A549 (cell line): ENCODE data around the gene SIRT4. TPM values are rescaled to one million over a fixed set of nuclear protein-coding genes. Genes with fewer than 3 reads are reported as not detected.
A peak's percentile ranks its signal among the peaks of the same experiment; 100 is the strongest.

ENCODE experiments used
- ATAC-seq, 2 experiments: fragments of 200-7000 bp in 1 of 2; fragments of >200 bp in 1 of 2; cut with Nextera tagmentation in 1 of 2; cut with Tn5 transposase in 1 of 2; 3 replicates each; pipeline versions ENCODE4 v1.8.0 to v1.9.1; 2018 to 2020; ENCODE audit warnings: mild to moderate bottlenecking in 1 of 2, moderate library complexity in 1 of 2
- CTCF ChIA-PET: fragments of 300-600 bp; sonication (Branson Sonifier 250); formaldehyde crosslinking; extraction: SDS; loops from one replicate; lab custom pipeline; 2021; ENCODE audit warnings: antibody characterized with exemption, inconsistent platforms; lab: Yijun Ruan, JAX
- POLR2A ChIA-PET: fragments of 350-600 bp; formaldehyde crosslinking; extraction: SDS; loops from one replicate; lab custom pipeline; 2021; ENCODE audit warnings: antibody characterized with exemption, inconsistent platforms; lab: Yijun Ruan, JAX
- DNase-seq, 2 experiments: peaks; one replicate each; pipeline versions ENCODE4 v3.0.0 to v3.0.0-alpha.2; 2011 to 2016; ENCODE audit warnings: low read depth in 1 of 2, low spot score in 1 of 2
- FAIRE-seq: peaks from 2 replicates; lab custom pipeline; 2011; peaks lifted over from hg19 to GRCh38; lab: Jason Lieb, UNC
- H3K27ac ChIP-seq, 2 experiments: fragments of >200 bp; sonication (Bioruptor Twin); formaldehyde crosslinking; 3 replicates each; pipeline ENCODE4 v1.5.1; 2016 to 2017
- H3K4me1 ChIP-seq: fragments of >200 bp; sonication (Bioruptor Twin); formaldehyde crosslinking; 3 replicates; pipeline ENCODE4 v1.6.1; 2016
- H3K4me2 ChIP-seq: fragments of >200 bp; sonication (Bioruptor Twin); formaldehyde crosslinking; 3 replicates; pipeline ENCODE4 v1.6.1; 2016
- H3K4me3 ChIP-seq: fragments of >200 bp; sonication (Bioruptor Twin); formaldehyde crosslinking; 3 replicates; pipeline ENCODE4 v1.5.1; 2016
- H3K9me3 ChIP-seq: fragments of >200 bp; sonication (Bioruptor Twin); formaldehyde crosslinking; 3 replicates; pipeline ENCODE4 v1.6.1; 2016
- ATOH8 ChIP-seq: fragments of 250-450 bp; sonication (Bioruptor Pico); IDR thresholded peaks from 2 replicates; pipeline ENCODE4 v1.5.0; 2020; ENCODE audit warnings: low read depth, mild to moderate bottlenecking, moderate library complexity
- BCL3 ChIP-seq: fragments of >200 bp; sonication (Bioruptor Twin); formaldehyde crosslinking; IDR thresholded peaks from 3 replicates; pipeline ENCODE4 v1.6.1; 2016
- BHLHE40 ChIP-seq: IDR thresholded peaks from 2 replicates; pipeline ENCODE4 v1.6.1; 2012; ENCODE audit warnings: low read depth, low read length, inconsistent platforms
- CBX2 ChIP-seq: fragments of 200-600 bp; sonication (generic); IDR thresholded peaks from 2 replicates; pipeline ENCODE4 v1.6.1; 2016; ENCODE audit warnings: low read depth, mild to moderate bottlenecking, borderline replicate concordance
- CBX8 ChIP-seq: fragments of 200-600 bp; sonication (generic); IDR thresholded peaks from 2 replicates; pipeline ENCODE4 v1.6.1; 2016
- CEBPB ChIP-seq, 2 experiments: fragments of >200 bp in 1 of 2; sonication (Bioruptor Twin) in 1 of 2; formaldehyde crosslinking in 1 of 2; IDR thresholded peaks; 2 replicates each; pipeline ENCODE4 v1.6.1; 2012 to 2016
- CHD2 ChIP-seq: fragments of 150-350 bp; IDR thresholded peaks from 2 replicates; pipeline ENCODE4 v1.6.1; 2014; ENCODE audit warnings: low read length; ENCODE audit not compliant: partially characterized antibody
- CTCF ChIP-seq: fragments of >200 bp; sonication (Bioruptor Twin); formaldehyde crosslinking; IDR thresholded peaks from 3 replicates; pipeline ENCODE4 v1.5.1; 2016
- EHF ChIP-seq: fragments of 250-450 bp; sonication (Bioruptor Pico); IDR thresholded peaks from 2 replicates; pipeline ENCODE4 v1.5.0; 2020; ENCODE audit warnings: mild to moderate bottlenecking
- ELK1 ChIP-seq: fragments of 150-350 bp; IDR thresholded peaks from 2 replicates; pipeline ENCODE4 v1.6.1; 2014; ENCODE audit warnings: low read depth, mild to moderate bottlenecking, low read length
- EP300 ChIP-seq, 2 experiments: fragments of >200 bp; sonication (Bioruptor Twin); formaldehyde crosslinking; IDR thresholded peaks; 2 replicates in 1 of 2; 3 replicates in 1 of 2; pipeline ENCODE4 v1.6.1; 2016 to 2017
- ESRRA ChIP-seq: fragments of 150-350 bp; IDR thresholded peaks from 2 replicates; pipeline ENCODE4 v1.6.1; 2014; ENCODE audit warnings: mild to moderate bottlenecking, low read length, borderline replicate concordance
- FOSB ChIP-seq: fragments of 250-450 bp; sonication (Bioruptor Pico); IDR thresholded peaks from 2 replicates; pipeline ENCODE4 v1.5.0; 2020; ENCODE audit warnings: mild to moderate bottlenecking, moderate library complexity
- HDAC2 ChIP-seq: fragments of 200-600 bp; sonication (generic); IDR thresholded peaks from 2 replicates; pipeline ENCODE4 v1.6.1; 2016
- HEYL ChIP-seq: fragments of 250-450 bp; sonication (Bioruptor Pico); IDR thresholded peaks from 2 replicates; pipeline ENCODE4 v1.8.0; 2021; ENCODE audit warnings: mild to moderate bottlenecking, moderate library complexity
- HOXB13 ChIP-seq: fragments of 250-450 bp; sonication (Bioruptor Pico); IDR thresholded peaks from 2 replicates; pipeline ENCODE4 v1.5.0; 2020; ENCODE audit warnings: low read depth, mild to moderate bottlenecking, moderate library complexity
- HOXB5 ChIP-seq: fragments of 250-450 bp; sonication (Bioruptor Pico); IDR thresholded peaks from 2 replicates; pipeline ENCODE4 v1.5.0; 2020; ENCODE audit warnings: mild to moderate bottlenecking, moderate library complexity
- KDM1A ChIP-seq: fragments of 200-600 bp; sonication (generic); IDR thresholded peaks from 2 replicates; pipeline ENCODE4 v1.6.1; 2016; ENCODE audit warnings: low read depth, mild to moderate bottlenecking
- MAX ChIP-seq: IDR thresholded peaks from 2 replicates; pipeline ENCODE4 v1.6.1; 2012
- MYC ChIP-seq: IDR thresholded peaks from 2 replicates; pipeline ENCODE4 v1.6.1; 2012; ENCODE audit warnings: mild to moderate bottlenecking, inconsistent platforms, low read length, improper control_type of control experiment, borderline replicate concordance
- NFE2L2 ChIP-seq: fragments of 150-350 bp; conservative IDR thresholded peaks from 2 replicates; pipeline ENCODE4 v1.6.1; 2014; ENCODE audit warnings: low read length
- NPAS2 ChIP-seq: fragments of 250-450 bp; sonication (Bioruptor Pico); IDR thresholded peaks from 2 replicates; pipeline ENCODE4 v1.8.0; 2022; ENCODE audit warnings: mild to moderate bottlenecking, moderate library complexity, borderline replicate concordance
- NR3C1 ChIP-seq: fragments of >200 bp; sonication (Bioruptor Twin); formaldehyde crosslinking; IDR thresholded peaks from 3 replicates; pipeline ENCODE4 v1.6.1; 2017
- PBX3 ChIP-seq: IDR thresholded peaks from 2 replicates; pipeline ENCODE4 v1.6.1; 2012
- POLR2A ChIP-seq: IDR thresholded peaks from 2 replicates; pipeline ENCODE4 v1.6.1; 2012; ENCODE audit warnings: mild to moderate bottlenecking, low read length
- POLR2AphosphoS2 ChIP-seq: conservative IDR thresholded peaks from 2 replicates; pipeline ENCODE4 v1.6.1; 2012; ENCODE audit warnings: low read length, improper control_type of control experiment, inconsistent platforms
- RAD21 ChIP-seq, 2 experiments: fragments of >200 bp in 1 of 2; sonication (Bioruptor Twin) in 1 of 2; formaldehyde crosslinking in 1 of 2; IDR thresholded peaks in 1 of 2; conservative IDR thresholded peaks in 1 of 2; 2 replicates in 1 of 2; 3 replicates in 1 of 2; pipeline ENCODE4 v1.6.1; 2012 to 2018; ENCODE audit warnings: inconsistent platforms in 1 of 2
- RARB ChIP-seq: fragments of 250-450 bp; sonication (Bioruptor Pico); IDR thresholded peaks from 2 replicates; pipeline ENCODE4 v1.8.0; 2021; ENCODE audit warnings: mild to moderate bottlenecking, moderate library complexity
- RCOR1 ChIP-seq: fragments of 150-350 bp; IDR thresholded peaks from 2 replicates; pipeline ENCODE4 v1.6.1; 2014; ENCODE audit warnings: antibody characterized with exemption, low read length, low read depth
- SMC3 ChIP-seq: fragments of >200 bp; sonication (Bioruptor Twin); formaldehyde crosslinking; IDR thresholded peaks from 3 replicates; pipeline ENCODE4 v1.6.1; 2018; ENCODE audit warnings: inconsistent platforms
- SREBF2 ChIP-seq: fragments of 450-650 bp; IDR thresholded peaks from 2 replicates; pipeline ENCODE4 v1.6.1; 2014; ENCODE audit warnings: mild to moderate bottlenecking, moderate library complexity
- TP53 ChIP-seq: fragments of 250-450 bp; sonication (Bioruptor Pico); IDR thresholded peaks from 2 replicates; pipeline ENCODE4 v1.5.0; 2021; ENCODE audit warnings: mild to moderate bottlenecking, moderate library complexity
- USF2 ChIP-seq: fragments of 450-650 bp; IDR thresholded peaks from 2 replicates; pipeline ENCODE4 v1.6.1; 2014; ENCODE audit warnings: antibody characterized with exemption
- ZSCAN20 ChIP-seq: fragments of 250-450 bp; sonication (Bioruptor Pico); IDR thresholded peaks from 2 replicates; pipeline ENCODE4 v1.8.0; 2022; ENCODE audit warnings: mild to moderate bottlenecking, moderate library complexity
- WGBS: methylation state at CpG from one replicate; pipeline ENCODE4 v1.1.6; 2017; ENCODE audit errors: missing lambda C conversion rate; 5-methylcytosine and 5-hydroxymethylcytosine counted together
- polyA minus RNA-seq: library from RNA; depleted of rRNA, polyadenylated mRNA; stranded (reverse); fragments of >200 nt; gene quantifications from 2 replicates; pipeline ENCODE4 v1.2.3, GENCODE V29; 2011; rRNA and poly(A)+ RNA removed
- polyA plus RNA-seq, 4 experiments: library from polyadenylated mRNA; depleted of rRNA in 3 of 4; stranded (reverse); fragments of >200 nt; fragmentation: RNase III in 1 of 4; extraction: RNeasy Plus Mini Kit Qiagen cat#74134 plus additional on column Dnase treatment in 1 of 4; gene quantifications; 2 replicates in 3 of 4; 3 replicates in 1 of 4; pipeline ENCODE4 v1.2.3, GENCODE V29; 2011 to 2017

SIRT4 gene
- 1.6 and 2.6 TPM in 2 replicates for polyA plus RNA-seq (2011; rRNA removed)
- polyA plus RNA-seq (2012; cell fraction: cytosol; rRNA removed): 0.52 and 0.79 TPM in 2 replicates
- 0.29 and 0.34 TPM in 2 replicates for polyA plus RNA-seq (2012; cell fraction: nucleus; rRNA removed)
- 0.87 to 1.6 TPM (median 0.95 TPM) in 3 replicates for polyA plus RNA-seq (2017; fragmentation: RNase III; extraction: RNeasy Plus Mini Kit Qiagen cat#74134 plus additional on column Dnase treatment)
- 1.2 and 1.3 TPM in 2 replicates for polyA minus RNA-seq

GRCh38 chr12:120301962-120302815, at the start of gene SIRT4:
TSS of gene SIRT4 (plus strand) at chr12:120302321. CDS start at chr12:120303562, 1,241 bp downstream.
- Histone ChIP-seq H3K4me3 (peak within 1 kb of the TSS; percentile 58), H3K27ac (peak within 1 kb of the TSS; percentile 63 to 74), H3K4me2 (peak within 1 kb of the TSS; percentile 97), H3K4me1 (peaks cover 3% of the 10 kb centered on the region; the same call in 1 of the 3 replicates), H3K9me3 (no peaks in the 10 kb centered on the region)
- ATAC-seq (peak; percentile 98 to 99), DNase-seq (peak; percentile 95 to 98), FAIRE-seq (no peak)
- ChIA-PET CTCF (interaction anchor here (0.6 to 4.8 kb wide), 32 partner anchors 8 to 807 kb away, joined by 3 to 53 read pairs (median 4); partner anchors contain the start of genes PLA2G1B, PXN, RNU4-1 and RNU4-2), POLR2A (interaction anchor here (1.0 to 3.1 kb wide), 4 partner anchors 10 to 101 kb away, joined by 4 to 97 read pairs (median 20); partner anchors contain the start of genes RNU4-1, RNU4-2 and RPLP0)
- WGBS: under 1% methylated on average over 31 of the region's 31 CpGs
- TF ChIP-seq CBX8 (no peak), KDM1A (no peak), USF2 (no peak), EHF (CRISPR knock-in tag) (no peak), ZSCAN20 (CRISPR knock-in tag) (no peak; the same call in 1 of the 2 replicates), CEBPB (IDR thresholded peaks at IDR 0.05) (no peak), EP300 (IDR thresholded peaks at IDR 0.05) (no peak), HDAC2 (no peak), RAD21 (conservative IDR thresholded peaks at IDR 0.05 in 1 of 2, IDR thresholded peaks at IDR 0.05 in 1 of 2) (peak; percentile 30 to 48; a peak in 2 of 5 replicates), SMC3 (peak; percentile 32; the same call in 2 of the 3 replicates), CBX2 (no peak), HOXB5 (no peak), TP53 (no peak), HEYL (CRISPR knock-in tag) (no peak), POLR2AphosphoS2 (no peak), BHLHE40 (peak; percentile 56), RARB (no peak), MYC (no peak), CHD2 (no peak), BCL3 (no peak), SREBF2 (no peak), NFE2L2 (no peak), ELK1 (no peak), PBX3 (peak; percentile 89), HOXB13 (CRISPR knock-in tag) (no peak), RCOR1 (no peak), POLR2A (no peak), MAX (peak; percentile 82), FOSB (no peak), ESRRA (no peak), CTCF (peak; percentile 90), NR3C1 (no peak), NPAS2 (no peak), ATOH8 (CRISPR knock-in tag) (peak; percentile 71; the same call in 1 of the 2 replicates)
